HEK293 (cell line): ENCODE data around the gene SHTN1.

Experiments
- CTCF ChIA-PET: fragments of 350-600 bp; formaldehyde crosslinking; extraction: SDS; loops from one replicate; lab custom pipeline; 2021; ENCODE audit warnings: antibody characterized with exemption; lab: Yijun Ruan, JAX
- POLR2A ChIA-PET: fragments of 300-600 bp; formaldehyde crosslinking; extraction: SDS; loops from one replicate; lab custom pipeline; 2020; ENCODE audit warnings: antibody characterized with exemption, inconsistent platforms; lab: Yijun Ruan, JAX
- H3K27ac ChIP-seq: fragments of 200-500 bp; sonication (Bioruptor generic); 2 replicates; pipeline ENCODE4 v1.5.1; 2014; ENCODE audit warnings: low read depth, low read length, control low read depth, inconsistent platforms; ENCODE audit errors: extremely low read depth
- H3K36me3 ChIP-seq, 2 experiments: fragments of 200-500 bp in 1 of 2; sonication (Bioruptor generic) in 1 of 2; 1 replicate in 1 of 2; 2 replicates in 1 of 2; pipeline ENCODE4 v1.5.1; 2014 to 2017; ENCODE audit warnings: inconsistent platforms in 2 of 2, low read length in 2 of 2; ENCODE audit not compliant: control insufficient read depth in 2 of 2, insufficient read depth in 1 of 2
- H3K4me1 ChIP-seq: fragments of 200-500 bp; sonication (Bioruptor generic); 2 replicates; pipeline ENCODE4 v1.5.1; 2014; ENCODE audit warnings: mild to moderate bottlenecking, low read length, inconsistent platforms; ENCODE audit not compliant: control insufficient read depth, insufficient read depth
- H3K4me3 ChIP-seq: 2 replicates; pipeline ENCODE4 v1.5.1; 2011; ENCODE audit warnings: low read depth, mild to moderate bottlenecking, control low read depth, low read length, moderate library complexity
- H3K9me3 ChIP-seq: fragments of 200-500 bp; sonication (Bioruptor generic); 2 replicates; pipeline ENCODE4 v1.5.1; 2014; ENCODE audit warnings: low read depth, low read length, inconsistent platforms; ENCODE audit not compliant: control insufficient read depth, insufficient read depth
- GFI1B ChIP-seq: fragments of 450-650 bp; formaldehyde crosslinking; IDR thresholded peaks from 2 replicates; pipeline ENCODE4 v1.5.1; 2016; ENCODE audit warnings: missing biosample characterization, missing genetic modification characterization
- HOXD13 ChIP-seq: sonication (generic); formaldehyde crosslinking; IDR thresholded peaks from 2 replicates; pipeline ENCODE4 v1.8.0; 2022; ENCODE audit warnings: missing genetic modification reagents, borderline replicate concordance
- PRDM1 ChIP-seq: fragments of 450-650 bp; formaldehyde crosslinking; IDR thresholded peaks from 2 replicates; pipeline ENCODE4; 2016; ENCODE audit warnings: missing biosample characterization, missing genetic modification characterization
- SP3 ChIP-seq: fragments of 450-650 bp; formaldehyde crosslinking; IDR thresholded peaks from 2 replicates; pipeline ENCODE4 v1.5.1; 2016; ENCODE audit warnings: missing biosample characterization, missing genetic modification characterization
- YY2 ChIP-seq: fragments of 450-650 bp; formaldehyde crosslinking; IDR thresholded peaks from 2 replicates; pipeline ENCODE4 v1.5.1; 2016; ENCODE audit warnings: missing biosample characterization, missing genetic modification characterization
- ZBTB17 ChIP-seq: fragments of 450-650 bp; formaldehyde crosslinking; IDR thresholded peaks from 2 replicates; pipeline ENCODE4 v1.5.1; 2016; ENCODE audit warnings: missing biosample characterization, missing genetic modification characterization
- ZBTB20 ChIP-seq: fragments of 450-650 bp; formaldehyde crosslinking; IDR thresholded peaks from 2 replicates; pipeline ENCODE4 v1.5.1; 2016; ENCODE audit warnings: missing biosample characterization, missing genetic modification characterization
- ZEB2 ChIP-seq: fragments of 450-650 bp; formaldehyde crosslinking; IDR thresholded peaks from 2 replicates; pipeline ENCODE4 v1.5.1; 2016; ENCODE audit warnings: missing biosample characterization, missing genetic modification characterization
- ZFP3 ChIP-seq: fragments of 450-650 bp; formaldehyde crosslinking; IDR thresholded peaks from 2 replicates; pipeline ENCODE4 v1.5.1; 2016; ENCODE audit warnings: low read depth, missing biosample characterization, missing genetic modification characterization
- ZFP41 ChIP-seq: fragments of 450-650 bp; formaldehyde crosslinking; IDR thresholded peaks from 2 replicates; pipeline ENCODE4 v1.5.1; 2016; ENCODE audit warnings: missing biosample characterization, missing genetic modification characterization, borderline replicate concordance
- ZFP69B ChIP-seq: fragments of 450-650 bp; formaldehyde crosslinking; IDR thresholded peaks from 2 replicates; pipeline ENCODE4 v1.5.1; 2016; ENCODE audit warnings: missing biosample characterization, missing genetic modification characterization
- ZNF133 ChIP-seq: fragments of 450-650 bp; formaldehyde crosslinking; IDR thresholded peaks from 2 replicates; pipeline ENCODE4 v1.5.1; 2016; ENCODE audit warnings: missing biosample characterization, missing genetic modification characterization
- ZNF169 ChIP-seq: fragments of 450-650 bp; formaldehyde crosslinking; IDR thresholded peaks from 2 replicates; pipeline ENCODE4 v1.5.1; 2016; ENCODE audit warnings: missing biosample characterization, missing genetic modification characterization
- ZNF211 ChIP-seq: fragments of 450-650 bp; formaldehyde crosslinking; IDR thresholded peaks from 2 replicates; pipeline ENCODE4 v1.5.1; 2016; ENCODE audit warnings: low read depth, missing biosample characterization, missing genetic modification characterization
- ZNF214 ChIP-seq: fragments of 450-650 bp; formaldehyde crosslinking; IDR thresholded peaks from 2 replicates; pipeline ENCODE4 v1.5.1; 2017; ENCODE audit warnings: missing biosample characterization, mild to moderate bottlenecking, missing genetic modification characterization, borderline replicate concordance
- ZNF23 ChIP-seq: fragments of 450-650 bp; formaldehyde crosslinking; IDR thresholded peaks from 2 replicates; pipeline ENCODE4 v1.5.1; 2016; ENCODE audit warnings: missing biosample characterization, missing genetic modification characterization, borderline replicate concordance
- ZNF394 ChIP-seq: fragments of 450-650 bp; formaldehyde crosslinking; IDR thresholded peaks from 2 replicates; pipeline ENCODE4 v1.5.1; 2016; ENCODE audit warnings: missing biosample characterization, missing genetic modification characterization, mild to moderate bottlenecking, moderate library complexity, borderline replicate concordance
- ZNF513 ChIP-seq: fragments of 450-650 bp; IDR thresholded peaks from 2 replicates; pipeline ENCODE4 v1.5.1; 2018; ENCODE audit warnings: missing biosample characterization, missing genetic modification characterization
- ZNF561 ChIP-seq: fragments of 450-650 bp; IDR thresholded peaks from 2 replicates; pipeline ENCODE4 v1.5.1; 2018; ENCODE audit warnings: missing biosample characterization, missing genetic modification characterization, borderline replicate concordance
- ZNF791 ChIP-seq: fragments of 450-650 bp; formaldehyde crosslinking; IDR thresholded peaks from 2 replicates; pipeline ENCODE4 v1.5.1; 2016; ENCODE audit warnings: missing biosample characterization, missing genetic modification characterization
- ZNF837 ChIP-seq: fragments of 450-650 bp; formaldehyde crosslinking; IDR thresholded peaks from 2 replicates; pipeline ENCODE4 v1.5.1; 2016; ENCODE audit warnings: missing biosample characterization, missing genetic modification characterization
- ZSCAN5A ChIP-seq: fragments of 450-650 bp; formaldehyde crosslinking; IDR thresholded peaks from 2 replicates; pipeline ENCODE4 v1.5.1; 2016; ENCODE audit warnings: missing biosample characterization, missing genetic modification characterization
- TF ChIP-seq, protein P1 (sequence below): fragments of 450-650 bp; formaldehyde crosslinking; IDR thresholded peaks from 2 replicates; pipeline ENCODE4 v1.5.1; 2017; ENCODE audit warnings: missing biosample characterization, missing genetic modification characterization
- TF ChIP-seq, protein P2 (sequence below): fragments of 450-650 bp; formaldehyde crosslinking; IDR thresholded peaks from 2 replicates; pipeline ENCODE4 v1.5.1; 2016; ENCODE audit warnings: missing biosample characterization, missing genetic modification characterization
- TF ChIP-seq, protein P3 (sequence below): fragments of 450-650 bp; formaldehyde crosslinking; IDR thresholded peaks from 2 replicates; pipeline ENCODE4 v1.5.1; 2016; ENCODE audit warnings: missing biosample characterization, missing genetic modification characterization, borderline replicate concordance

The SHTN1 gene

GRCh38 chr10:116947841-116948529 lies 57.0 kb downstream of the SHTN1 start:
- no peak overlapping the region for H3K4me3 ChIP-seq
- H3K9me3 ChIP-seq, result no peaks in the 10 kb centered on the region
- ChIA-PET CTCF (interaction anchor here (1.0 to 1.4 kb wide), 2 partner anchors 30 to 227 kb away, joined by 3 read pairs; no protein-coding TSS in a partner anchor), POLR2A (no interaction called here)
- H3K36me3 ChIP-seq, result peaks cover 24 to 39% of the 10 kb centered on the region in 2 experiments
- peaks cover 6% of the 10 kb centered on the region; the same call in 1 of the 2 replicates for H3K4me1 ChIP-seq
- TF ChIP-seq PRDM1 (tag by site-specific recombination), result peak; percentile 39; the same call in 1 of the 2 replicates
- TF ChIP-seq ZFP3, result no peak
- no peak overlapping the region for H3K27ac ChIP-seq

DNA sequence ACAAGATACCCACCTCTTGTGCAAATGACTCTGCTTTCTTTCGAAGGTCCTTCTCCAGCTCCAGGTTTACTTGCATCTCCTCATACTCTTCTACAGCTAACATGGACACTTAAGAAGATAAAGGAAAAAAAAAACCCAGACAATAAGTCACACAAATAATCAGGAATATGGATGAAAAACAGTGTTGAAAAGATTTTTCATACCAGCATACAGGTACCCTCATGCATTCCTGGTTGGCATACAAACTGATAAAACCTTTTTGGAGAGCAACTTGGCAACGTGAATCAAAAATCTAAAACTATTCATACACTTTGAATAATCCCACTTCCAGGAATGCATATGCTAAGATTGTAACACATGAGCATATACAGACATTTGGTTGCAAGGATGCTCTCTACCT lies 60.1 kb downstream of the SHTN1 start:
- POLR2A ChIA-PET, result no interaction called here
- Histone ChIP-seq H3K27ac (no peak overlapping the region), H3K36me3 (peaks cover 9 to 32% of the 10 kb centered on the region in 2 experiments; a peak in 2 of 3 replicates), H3K4me1 (peaks cover 6% of the 10 kb centered on the region; the same call in 1 of the 2 replicates)
- CTCF ChIA-PET, result interaction anchor here (0.6 kb wide), 1 partner anchor 150 kb away, joined by 4 read pairs; no protein-coding TSS in a partner anchor
- TF ChIP-seq SP3 (tag by site-specific recombination), result no peak
- no peak for TF ChIP-seq ZNF791 (tag by site-specific recombination)
- TF ChIP-seq GFI1B (tag by site-specific recombination), result no peak
- no peak for TF ChIP-seq YY2 (tag by site-specific recombination)
- TF ChIP-seq ZNF133 (tag by site-specific recombination), result no peak
- TF ChIP-seq ZNF394 (tag by site-specific recombination), result no peak
- TF ChIP-seq, protein P1, sequence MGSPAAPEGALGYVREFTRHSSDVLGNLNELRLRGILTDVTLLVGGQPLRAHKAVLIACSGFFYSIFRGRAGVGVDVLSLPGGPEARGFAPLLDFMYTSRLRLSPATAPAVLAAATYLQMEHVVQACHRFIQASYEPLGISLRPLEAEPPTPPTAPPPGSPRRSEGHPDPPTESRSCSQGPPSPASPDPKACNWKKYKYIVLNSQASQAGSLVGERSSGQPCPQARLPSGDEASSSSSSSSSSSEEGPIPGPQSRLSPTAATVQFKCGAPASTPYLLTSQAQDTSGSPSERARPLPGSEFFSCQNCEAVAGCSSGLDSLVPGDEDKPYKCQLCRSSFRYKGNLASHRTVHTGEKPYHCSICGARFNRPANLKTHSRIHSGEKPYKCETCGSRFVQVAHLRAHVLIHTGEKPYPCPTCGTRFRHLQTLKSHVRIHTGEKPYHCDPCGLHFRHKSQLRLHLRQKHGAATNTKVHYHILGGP (tag by site-specific recombination), result no peak
- no peak for TF ChIP-seq ZNF513 (tag by site-specific recombination)
- no peak for TF ChIP-seq ZNF23 (tag by site-specific recombination)
- TF ChIP-seq ZBTB20 (tag by site-specific recombination), result no peak
- no peak for TF ChIP-seq ZFP41 (tag by site-specific recombination)
- TF ChIP-seq, all 188 proteins: peak for 0
- H3K4me3 ChIP-seq, result no peak overlapping the region
- no peaks in the 10 kb centered on the region for H3K9me3 ChIP-seq

- POLR2A ChIA-PET, result no interaction called here
- Histone ChIP-seq H3K36me3 (peaks cover 13 to 24% of the 10 kb centered on the region in 2 experiments), H3K4me3 (no peak overlapping the region), H3K9me3 (no peaks in the 10 kb centered on the region), H3K4me1 (no peaks in the 10 kb centered on the region), H3K27ac (no peak overlapping the region)
- CTCF ChIA-PET, result interaction anchor here (0.6 kb wide), 1 partner anchor 11 kb away, joined by 4 read pairs; no protein-coding TSS in a partner anchor
- TF ChIP-seq ZBTB17 (tag by site-specific recombination) (no peak), ZNF837 (tag by site-specific recombination) (no peak), ZNF169 (no peak), ZEB2 (tag by site-specific recombination) (no peak), ZFP69B (tag by site-specific recombination) (no peak), HOXD13 (CRISPR knock-in tag) (no peak), ZNF214 (no peak), ZNF561 (tag by site-specific recombination) (no peak), ZNF211 (tag by site-specific recombination) (no peak), ZSCAN5A (no peak)
- TF ChIP-seq, protein P2, sequence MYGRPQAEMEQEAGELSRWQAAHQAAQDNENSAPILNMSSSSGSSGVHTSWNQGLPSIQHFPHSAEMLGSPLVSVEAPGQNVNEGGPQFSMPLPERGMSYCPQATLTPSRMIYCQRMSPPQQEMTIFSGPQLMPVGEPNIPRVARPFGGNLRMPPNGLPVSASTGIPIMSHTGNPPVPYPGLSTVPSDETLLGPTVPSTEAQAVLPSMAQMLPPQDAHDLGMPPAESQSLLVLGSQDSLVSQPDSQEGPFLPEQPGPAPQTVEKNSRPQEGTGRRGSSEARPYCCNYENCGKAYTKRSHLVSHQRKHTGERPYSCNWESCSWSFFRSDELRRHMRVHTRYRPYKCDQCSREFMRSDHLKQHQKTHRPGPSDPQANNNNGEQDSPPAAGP (tag by site-specific recombination), result no peak
- TF ChIP-seq, protein P3, sequence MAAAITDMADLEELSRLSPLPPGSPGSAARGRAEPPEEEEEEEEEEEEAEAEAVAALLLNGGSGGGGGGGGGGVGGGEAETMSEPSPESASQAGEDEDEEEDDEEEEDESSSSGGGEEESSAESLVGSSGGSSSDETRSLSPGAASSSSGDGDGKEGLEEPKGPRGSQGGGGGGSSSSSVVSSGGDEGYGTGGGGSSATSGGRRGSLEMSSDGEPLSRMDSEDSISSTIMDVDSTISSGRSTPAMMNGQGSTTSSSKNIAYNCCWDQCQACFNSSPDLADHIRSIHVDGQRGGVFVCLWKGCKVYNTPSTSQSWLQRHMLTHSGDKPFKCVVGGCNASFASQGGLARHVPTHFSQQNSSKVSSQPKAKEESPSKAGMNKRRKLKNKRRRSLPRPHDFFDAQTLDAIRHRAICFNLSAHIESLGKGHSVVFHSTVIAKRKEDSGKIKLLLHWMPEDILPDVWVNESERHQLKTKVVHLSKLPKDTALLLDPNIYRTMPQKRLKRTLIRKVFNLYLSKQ (tag by site-specific recombination), result no peak
Measured at GRCh38 chr10:116931806-116932205, 73.2 kb downstream of the SHTN1 start.
